ENCODE data around the gene MSI1.

DNA sequence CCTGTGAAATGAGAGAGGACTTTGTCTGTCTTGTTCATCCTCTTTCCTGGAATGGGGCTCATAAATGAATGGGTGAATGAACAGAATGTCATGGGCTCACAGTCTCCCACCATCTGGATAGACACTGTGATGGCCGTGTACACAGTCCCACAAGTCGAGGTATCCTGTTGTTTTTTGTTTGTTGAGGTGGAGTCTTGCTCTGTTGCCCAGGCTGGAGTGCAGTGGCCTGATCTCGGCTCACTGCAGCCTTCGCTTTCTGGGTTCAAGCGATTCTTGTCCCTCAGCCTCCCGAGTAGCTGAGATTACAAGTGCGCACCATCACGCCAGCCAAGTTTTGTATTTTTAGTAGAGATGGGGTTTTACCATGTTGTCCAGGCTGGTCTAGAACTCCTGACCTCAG, 25.3 kb downstream of the MSI1 start:
- TF ChIP-seq SIN3A (IDR thresholded peaks at IDR 0.05; ENCODE audit: low read depth) (no peak), EZH2 (IDR thresholded peaks at IDR 0.05) (no peak)
